HG02943 (cell line): ENCODE results near the gene TCP1.
"Not testable (repeated sequence)": the region's sequence is repeated elsewhere in the genome, so short reads cannot be mapped to it uniquely, and the experiment has no call there.

Experiments used
- ATAC-seq: cut with Tn5 transposase; IDR thresholded peaks from one replicate; pipeline ENCODE4 v1.9.1; 2021; ENCODE audit warnings: mild to moderate bottlenecking, low read depth, moderate library complexity; ENCODE audit not compliant: unreplicated experiment

TCP1 gene

GRCh38 chr6:159789377-159790148 lies at the start of gene TCP1:
TCP1 (minus strand) TSS chr6:159789602; CDS start chr6:159789468, 134 bp downstream.
- ATAC-seq, result peak; percentile 76

DNA sequence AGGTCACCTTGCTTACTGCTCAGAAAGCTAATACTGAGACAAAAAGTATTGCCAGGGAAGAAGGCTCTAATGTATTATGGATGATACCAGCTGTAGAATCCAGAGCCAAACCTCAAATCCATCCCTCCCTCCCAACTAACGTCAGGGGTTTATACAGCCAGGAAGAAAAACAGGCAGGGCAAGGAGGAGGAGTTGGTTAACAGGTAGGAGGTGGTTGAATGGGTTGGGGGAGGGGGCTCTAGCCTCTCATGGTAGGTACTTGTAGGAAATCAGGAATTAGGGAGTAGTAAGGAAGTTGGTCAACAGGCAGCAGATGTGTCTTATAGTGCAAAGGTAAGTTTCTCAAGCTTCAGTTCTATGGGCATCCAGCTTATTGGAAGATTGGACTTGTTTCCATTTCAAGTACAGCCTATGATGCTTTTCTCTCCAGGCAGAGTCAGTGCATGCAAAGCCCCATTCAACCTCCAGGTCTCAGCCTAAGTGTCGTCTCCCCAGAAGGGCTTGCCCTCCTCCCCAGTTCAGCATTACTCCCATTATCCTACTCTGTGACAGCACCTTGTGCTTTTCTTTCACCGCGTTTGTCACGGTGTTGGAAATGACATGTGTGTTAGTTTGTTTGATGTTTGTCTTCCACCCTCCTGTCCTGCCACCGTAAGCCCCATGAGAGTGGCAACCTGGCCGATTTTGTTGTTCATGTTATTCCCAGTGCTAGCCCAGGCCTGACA lies 48.8 kb upstream of the TCP1 start:
- ATAC-seq, result no peak

DNA sequence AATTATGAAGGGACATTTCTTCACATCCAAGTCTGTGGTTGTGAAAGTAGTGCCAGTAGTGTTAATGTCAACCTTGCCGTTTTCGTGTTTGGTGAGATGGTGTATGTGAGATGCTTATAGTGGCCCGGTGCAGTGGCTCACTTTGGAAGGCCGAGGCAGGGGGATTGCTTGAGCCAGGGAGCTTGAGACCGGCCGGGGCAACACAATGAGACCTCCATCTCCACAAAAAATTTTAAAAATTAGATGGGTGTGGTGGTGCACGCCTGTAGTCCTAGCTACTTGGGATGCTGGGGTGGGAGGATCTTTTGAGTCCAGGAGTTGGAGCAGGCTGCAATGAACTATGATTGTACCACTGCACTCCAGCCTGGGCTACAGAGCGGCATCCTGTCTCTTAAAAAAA lies 48.1 kb upstream of the TCP1 start:
- ATAC-seq, result no peak

DNA sequence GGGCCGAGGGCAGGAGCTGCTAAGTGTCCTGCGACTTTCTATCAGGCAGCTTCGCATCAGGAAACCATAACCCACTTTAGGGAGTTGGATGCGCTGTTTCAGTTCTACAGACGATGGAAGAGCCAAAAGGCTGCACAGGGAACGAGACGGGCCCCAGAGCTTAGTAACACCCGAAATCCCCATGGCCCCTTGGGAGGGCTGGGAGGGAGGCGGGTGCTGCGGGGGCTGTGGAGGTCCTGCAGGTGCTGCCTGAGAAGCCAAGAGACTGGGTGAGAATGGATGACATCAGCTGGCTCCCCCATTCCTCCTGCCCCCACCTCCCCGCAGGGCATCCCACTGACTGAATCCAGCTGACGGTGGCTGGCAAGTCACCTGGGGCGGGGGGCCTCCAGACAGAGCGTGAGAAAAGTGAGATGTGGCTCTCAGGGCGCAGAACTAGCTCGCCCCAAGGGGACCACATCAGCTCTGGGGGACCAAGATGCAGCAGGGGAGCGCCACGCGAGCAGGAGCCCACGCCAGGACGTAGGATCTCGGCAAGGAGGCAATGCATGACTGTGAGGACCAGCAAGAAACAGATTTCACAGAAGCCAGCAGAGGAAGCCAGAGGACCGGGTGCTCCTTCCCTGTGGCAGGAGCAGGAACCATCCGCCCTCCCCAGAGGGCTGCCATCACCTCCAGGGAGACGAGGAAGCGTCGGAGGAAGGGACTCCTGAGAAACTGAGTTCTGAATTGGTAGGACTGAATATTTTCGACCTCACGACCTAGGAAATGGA lies 47.5 kb upstream of the TCP1 start:
- ATAC-seq, result no peak

GRCh38 chr6:159833997-159834603 lies 44.7 kb upstream of the TCP1 start:
- no peak for ATAC-seq

DNA sequence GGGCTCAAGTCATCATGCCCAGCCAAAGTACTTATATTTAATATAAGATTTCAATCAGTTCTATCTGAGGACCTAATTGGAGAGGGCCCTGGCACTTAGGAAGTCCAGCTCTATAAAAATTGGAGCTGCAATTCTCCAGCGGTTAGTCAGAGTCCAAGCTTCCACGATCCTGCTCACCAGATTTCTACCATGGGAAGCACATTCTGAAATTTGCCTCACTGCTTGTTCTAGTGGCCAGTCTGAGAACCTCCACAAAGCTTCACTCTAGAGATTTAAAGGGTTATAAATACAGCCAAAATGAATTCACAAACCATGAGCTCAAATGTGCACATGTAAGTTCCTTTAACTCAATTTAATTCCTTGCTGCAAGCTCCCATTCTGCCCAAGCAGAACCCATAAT lies 44.2 kb upstream of the TCP1 start:
- no peak for ATAC-seq

- ATAC-seq, result no peak
Measured at GRCh38 chr6:159832946-159833345, 43.5 kb upstream of the TCP1 start.

DNA sequence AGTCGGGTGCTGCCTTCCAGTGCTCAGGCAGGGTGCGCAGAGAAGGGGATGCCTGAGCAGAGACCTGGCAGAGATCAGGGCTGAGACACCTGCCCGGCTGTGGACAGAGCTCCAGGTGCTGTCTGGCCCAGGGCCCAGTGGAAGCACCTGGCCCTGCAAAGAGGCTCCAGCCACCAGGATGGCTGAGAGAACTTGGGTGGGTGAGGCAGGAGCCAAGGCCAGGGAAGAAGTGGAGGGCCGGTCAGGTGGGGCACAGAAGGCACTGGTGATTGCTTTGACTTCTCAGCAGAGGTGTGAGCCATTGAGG lies 41.9 kb upstream of the TCP1 start:
- no peak for ATAC-seq

DNA sequence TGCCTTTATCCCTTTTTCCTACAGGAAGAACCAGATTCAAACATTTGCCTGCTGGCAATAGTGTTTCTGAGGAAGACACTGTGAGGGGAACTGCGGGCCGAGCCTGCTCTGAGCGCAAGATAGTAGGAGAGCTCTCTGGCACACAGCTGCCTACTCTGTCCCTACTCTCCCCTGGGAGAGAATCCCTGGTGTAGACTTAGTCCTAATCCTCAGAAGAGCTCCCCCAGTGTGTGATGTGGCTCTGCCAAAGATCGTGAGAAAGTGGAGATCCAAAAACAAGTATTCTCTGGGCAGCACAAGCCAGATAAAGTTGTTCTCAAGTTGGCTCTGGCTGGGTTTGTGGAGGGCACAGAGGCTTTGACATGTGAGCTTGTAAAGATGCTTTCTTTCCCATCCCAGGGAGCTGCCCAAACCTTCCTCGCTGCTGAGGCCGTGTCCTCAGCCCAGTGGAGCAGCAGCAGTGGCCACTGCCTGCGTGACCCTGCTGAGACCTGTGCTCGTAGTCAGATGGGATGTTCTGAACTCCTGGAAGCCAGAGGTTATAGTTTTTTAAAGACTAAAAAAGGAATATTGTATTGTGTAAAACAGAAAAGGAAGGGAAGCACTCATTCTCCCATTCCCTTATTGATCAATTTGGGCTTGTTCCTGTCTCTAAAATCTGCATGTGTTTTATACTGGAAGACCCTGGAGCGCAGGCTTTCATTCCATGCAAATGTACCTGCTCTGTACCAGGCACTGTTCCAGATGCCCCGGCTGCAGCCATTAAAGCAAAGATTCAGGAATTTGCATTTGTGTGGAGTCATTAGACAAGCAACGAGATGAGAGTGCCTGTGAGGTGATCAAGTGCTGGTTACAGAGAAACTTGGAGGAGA lies 41.3 kb upstream of the TCP1 start:
- ATAC-seq, result no peak

DNA sequence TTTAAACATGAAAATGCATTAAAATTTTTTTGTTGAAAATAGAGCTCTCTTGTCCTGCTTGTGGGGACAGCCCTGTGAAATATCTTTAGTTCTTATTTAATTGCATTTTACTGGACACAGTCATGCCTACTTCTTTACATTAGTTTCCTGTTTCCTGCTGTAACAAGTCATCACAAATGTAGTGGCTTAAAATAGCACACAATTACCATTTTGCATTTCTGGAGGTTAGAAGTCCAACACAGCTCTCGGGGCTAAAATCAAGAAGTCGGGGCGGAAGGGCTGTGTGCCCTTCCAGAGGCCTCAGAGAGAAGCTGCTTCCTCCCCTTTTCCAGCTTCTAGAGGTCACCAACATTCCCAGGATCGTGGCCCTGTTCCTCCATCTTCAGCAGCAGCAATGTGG lies 40.1 kb upstream of the TCP1 start:
- peak; percentile 55 for ATAC-seq

GRCh38 chr6:159828074-159828473 lies 38.7 kb upstream of the TCP1 start:
- ATAC-seq, result no peak

GRCh38 chr6:159826968-159827647 lies 37.7 kb upstream of the TCP1 start:
- no peak for ATAC-seq

- no peak for ATAC-seq
Measured at GRCh38 chr6:159826004-159826403, 36.6 kb upstream of the TCP1 start.

DNA sequence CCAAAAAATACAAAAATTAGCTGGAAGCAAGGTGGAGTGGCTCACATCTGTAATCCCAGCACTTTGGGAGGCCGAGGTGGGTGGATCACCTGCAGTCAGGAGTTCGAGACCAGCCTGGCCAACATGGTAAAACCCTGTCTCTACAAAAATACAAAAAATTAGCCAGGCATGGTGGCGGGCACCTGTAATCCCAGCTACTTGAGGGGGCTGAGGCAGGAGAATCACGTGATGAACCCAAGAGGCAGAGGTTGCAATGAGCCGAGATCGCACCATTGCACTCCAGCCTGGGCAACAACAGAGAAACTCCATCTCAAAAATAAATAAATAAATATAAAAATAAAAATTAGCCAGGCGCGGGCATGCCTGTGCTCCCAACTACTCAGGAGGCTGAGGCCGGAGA lies 35.3 kb upstream of the TCP1 start:
- not testable (repeated sequence) for ATAC-seq

- no peak for ATAC-seq
Measured at GRCh38 chr6:159823953-159824352, 34.6 kb upstream of the TCP1 start.

- no peak for ATAC-seq
Measured at GRCh38 chr6:159821726-159822125, 32.3 kb upstream of the TCP1 start.

DNA sequence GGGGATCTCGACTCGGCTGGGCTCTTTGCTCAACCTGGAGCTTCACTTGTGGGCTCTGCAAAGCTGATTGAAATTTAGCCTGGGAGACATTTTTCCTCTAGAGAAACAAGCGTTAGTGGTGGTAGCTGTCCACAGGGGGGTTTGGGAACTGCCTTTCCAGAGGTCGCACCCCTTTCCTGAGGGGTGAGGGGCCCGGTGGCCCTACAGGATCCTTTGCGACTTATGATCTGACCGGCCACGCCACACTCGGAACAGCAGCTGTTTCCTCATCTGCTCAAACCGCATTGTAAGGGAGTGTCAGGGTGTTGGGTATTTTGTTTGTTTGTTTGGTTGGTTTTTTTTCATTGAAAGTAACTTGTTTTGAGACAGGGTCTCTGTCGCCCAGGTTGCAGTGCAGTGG lies 31.7 kb upstream of the TCP1 start:
- ATAC-seq, result no peak

DNA sequence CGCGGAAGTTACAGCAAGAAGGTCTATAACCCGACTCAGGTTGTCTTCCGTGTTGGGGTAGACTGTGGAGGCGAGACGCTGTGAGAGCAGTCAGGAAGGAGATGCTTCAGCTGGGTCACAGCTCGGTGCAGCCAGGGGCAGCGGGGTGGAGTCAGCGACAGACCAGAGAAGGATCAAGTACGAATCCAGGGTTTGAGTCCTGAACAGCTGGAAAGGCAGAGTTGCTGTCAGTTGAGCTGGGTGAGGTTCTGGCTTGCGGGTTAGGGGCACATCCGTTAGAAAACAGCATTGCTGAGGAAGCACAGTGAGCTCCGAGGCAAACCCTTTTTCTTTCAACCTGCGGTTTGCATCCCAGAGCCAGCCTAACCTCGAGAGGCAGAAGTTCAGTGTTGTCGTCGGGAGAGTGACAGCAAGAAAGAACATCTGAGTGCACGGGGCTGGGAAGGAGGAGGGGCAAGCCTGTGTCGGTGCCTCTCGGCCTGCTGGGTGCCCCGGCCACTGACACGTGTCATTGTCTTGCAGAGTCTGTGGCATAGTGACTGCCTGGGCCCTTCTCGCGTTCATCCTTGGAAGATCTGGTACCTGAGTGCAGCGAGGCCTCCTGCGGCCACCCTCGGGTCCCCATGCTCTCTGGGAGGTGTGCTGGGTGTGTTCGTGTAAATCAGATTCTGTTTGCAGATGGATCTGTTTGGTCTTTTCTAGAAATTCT lies 30.7 kb upstream of the TCP1 start:
- ATAC-seq, result no peak

GRCh38 chr6:159819098-159819497 lies 29.7 kb upstream of the TCP1 start:
- ATAC-seq, result no peak
